K562 (cell line): ENCODE measurements around the gene TMEM184B.

Experiments used
- BRF2 ChIP-seq: IDR thresholded peaks from 3 replicates; pipeline ENCODE4 v1.6.1; 2011; ENCODE audit warnings: borderline replicate concordance, mild to moderate bottlenecking; ENCODE audit not compliant: insufficient read length, insufficient read depth
- CTCF ChIP-seq, 3 experiments: IDR thresholded peaks in 2 of 3; conservative IDR thresholded peaks in 1 of 3; 2 replicates each; pipeline ENCODE4 v1.5.1; 2011 to 2012; ENCODE audit warnings: low read length in 3 of 3, mild to moderate bottlenecking in 3 of 3, control low read depth in 2 of 3, improper control_type of control experiment in 1 of 3, inconsistent platforms in 1 of 3, low read depth in 1 of 3, mixed read lengths in 1 of 3, moderate library complexity in 1 of 3; ENCODE audit not compliant: insufficient read depth in 2 of 3
- GTF2F1 ChIP-seq: IDR thresholded peaks from 2 replicates; pipeline ENCODE4 v1.6.1; 2011; ENCODE audit warnings: low read depth, low read length, improper control_type of control experiment
- MXI1 ChIP-seq: IDR thresholded peaks from 2 replicates; pipeline ENCODE4 v1.6.1; 2011; ENCODE audit warnings: low read depth, mild to moderate bottlenecking, improper control_type of control experiment, low read length
- NR3C1 ChIP-seq: sonication (generic); formaldehyde crosslinking; IDR thresholded peaks from 2 replicates; pipeline ENCODE4 v1.8.1; 2022; ENCODE audit warnings: missing genetic modification reagents
- PHF8 ChIP-seq: fragments of 200-600 bp; sonication (generic); IDR thresholded peaks from 2 replicates; pipeline ENCODE4 v1.6.1; 2012; ENCODE audit warnings: mixed run types, mild to moderate bottlenecking, inconsistent platforms, low read length, moderate library complexity, borderline replicate concordance
- POLR2AphosphoS5 ChIP-seq: IDR thresholded peaks from 2 replicates; pipeline ENCODE4 v1.6.1; 2011; ENCODE audit warnings: mild to moderate bottlenecking, low read depth, low read length, moderate library complexity; ENCODE audit not compliant: control insufficient read depth, insufficient read depth
- ZNF280A ChIP-seq: fragments of 450-650 bp; IDR thresholded peaks from 2 replicates; pipeline ENCODE4 v1.6.1; 2018; ENCODE audit warnings: mild to moderate bottlenecking, low read depth; ENCODE audit not compliant: partially characterized antibody

- TF ChIP-seq ZNF280A = no peak
- no peak for TF ChIP-seq CTCF (IDR thresholded peaks at IDR 0.05 in 2 of 3, conservative IDR thresholded peaks at IDR 0.05 in 1 of 3; ENCODE audit: insufficient read depth in 2 of 3, low read depth in 1 of 3, low read length in 3 of 3)
- no peak for TF ChIP-seq GTF2F1
- no peak for TF ChIP-seq MXI1
- no peak for TF ChIP-seq NR3C1 (CRISPR knock-in tag)
- no peak for TF ChIP-seq BRF2
- no peak for TF ChIP-seq PHF8
- no peak for TF ChIP-seq POLR2AphosphoS5
Observed at GRCh38 chr22:38266120-38266519, 6.7 kb downstream of the TMEM184B start.
